Endodermal cell (in vitro differentiated cells): ENCODE results near the gene HK3. TPM values are rescaled to one million over a fixed set of nuclear protein-coding genes. Genes with fewer than 3 reads are reported as not detected.

ENCODE experiments used
- DNase-seq: peaks from one replicate; pipeline ENCODE4 v3.0.0-alpha.2; 2017
- H3K27ac ChIP-seq: 2 replicates; pipeline ENCODE4 v1.5.1; 2013; ENCODE audit warnings: mild to moderate bottlenecking, low read depth, low read length, moderate library complexity
- H3K27me3 ChIP-seq: 2 replicates; pipeline ENCODE4 v1.6.1; 2013; ENCODE audit warnings: mild to moderate bottlenecking, low read length, moderate library complexity; ENCODE audit not compliant: insufficient read depth, control insufficient read depth, poor library complexity, severe bottlenecking
- H3K36me3 ChIP-seq: 2 replicates; pipeline ENCODE4 v1.7.0; 2013; ENCODE audit warnings: mild to moderate bottlenecking, low read length, moderate library complexity; ENCODE audit not compliant: control insufficient read depth, insufficient read depth
- H3K4me1 ChIP-seq: one replicate; pipeline ENCODE4 v1.7.0; 2013; ENCODE audit warnings: low read length; ENCODE audit not compliant: control insufficient read depth, insufficient read depth
- H3K4me3 ChIP-seq: 2 replicates; pipeline ENCODE4 v1.5.1; 2013; ENCODE audit warnings: mild to moderate bottlenecking, low read length, moderate library complexity
- H3K9ac ChIP-seq: 2 replicates; pipeline ENCODE4 v1.6.1; 2013; ENCODE audit warnings: mild to moderate bottlenecking, low read length, moderate library complexity; ENCODE audit not compliant: poor library complexity, severe bottlenecking; ENCODE audit errors: extremely low read depth
- H3K9me3 ChIP-seq: 2 replicates; pipeline ENCODE4 v1.6.1; 2013; ENCODE audit warnings: mild to moderate bottlenecking, low read length, moderate library complexity; ENCODE audit not compliant: control insufficient read depth
- H3K27ac Mint-ChIP-seq: 2 replicates; pipeline ENCODE4 v1.8.0; 2020; ENCODE audit warnings: mixed read lengths
- H3K27me3 Mint-ChIP-seq: 2 replicates; pipeline ENCODE4 v1.8.0; 2021; ENCODE audit warnings: mild to moderate bottlenecking, mixed read lengths; ENCODE audit not compliant: insufficient read depth
- H3K36me3 Mint-ChIP-seq: 2 replicates; pipeline ENCODE4 v1.8.0; 2020; ENCODE audit warnings: low read depth, mixed read lengths
- H3K4me1 Mint-ChIP-seq: 2 replicates; pipeline ENCODE4 v1.8.0; 2020; ENCODE audit warnings: mixed read lengths
- H3K4me3 Mint-ChIP-seq: 2 replicates; pipeline ENCODE4 v1.8.0; 2020; ENCODE audit warnings: mild to moderate bottlenecking, moderate library complexity, mixed read lengths
- H3K9me3 Mint-ChIP-seq: 2 replicates; pipeline ENCODE4 v1.8.0; 2020; ENCODE audit warnings: mild to moderate bottlenecking, mixed read lengths
- CTCF ChIP-seq: fragments of 200-600 bp; sonication (generic); conservative IDR thresholded peaks from 2 replicates; pipeline ENCODE4 v1.5.0; 2021; ENCODE audit warnings: antibody characterized with exemption, mild to moderate bottlenecking
- WGBS, 2 experiments: methylation state at CpG; one replicate each; pipeline versions ENCODE4 v1.1.5 to v1.1.7; 2013; ENCODE audit warnings: missing lambda C conversion rate in 2 of 2, mixed read lengths in 1 of 2; ENCODE audit not compliant: insufficient coverage in 1 of 2, insufficient read length in 1 of 2; 5-methylcytosine and 5-hydroxymethylcytosine counted together
- total RNA-seq, 2 donors: library from RNA; stranded (reverse); fragmentation: NEBNext Ultra II Directional in 1 of 2; extraction: Animal tissue kit (Norgen Biotek cat#: 25700) in 1 of 2; gene quantifications; 2 replicates in 1 of 2; 3 replicates in 1 of 2; pipeline ENCODE4 v1.2.1, GENCODE V29; 2021

Gene HK3
- total RNA-seq, 2 donors from 2014 or later, result 0.55 TPM; not detected in 1

DNA sequence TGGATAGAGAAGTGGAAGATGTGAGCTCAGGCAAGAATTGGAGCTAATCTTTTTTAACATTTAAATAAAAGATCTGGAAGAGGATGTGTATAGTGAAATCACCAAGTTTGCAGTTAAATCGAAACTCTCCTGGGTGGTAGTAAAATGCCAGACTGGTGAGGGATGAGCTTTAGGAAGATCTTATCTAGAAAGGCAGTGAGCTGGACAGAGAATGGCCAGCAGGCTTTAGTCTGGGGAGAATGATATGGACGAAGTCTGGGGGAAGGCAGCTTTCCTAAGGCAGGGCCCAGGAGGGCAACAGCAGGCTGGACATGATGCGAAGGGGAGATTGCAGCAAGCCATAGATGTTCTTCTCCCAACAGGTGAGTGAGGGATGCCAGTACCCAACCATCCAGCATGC is 63.2 kb downstream of the HK3 start:
- no peak overlapping the region for H3K27ac Mint-ChIP-seq
- H3K9me3 Mint-ChIP-seq, result no peaks in the 10 kb centered on the region
- WGBS, 2 experiments, result 76 to 82% methylated on average over 3 of the region's 3 CpGs
- no peaks in the 10 kb centered on the region for H3K9me3 ChIP-seq
- peaks cover 40% of the 10 kb centered on the region for H3K27me3 Mint-ChIP-seq
- H3K4me3 ChIP-seq, result no peak overlapping the region
- H3K36me3 Mint-ChIP-seq, result no peaks in the 10 kb centered on the region
- H3K36me3 ChIP-seq, result no peaks in the 10 kb centered on the region
- no peak for TF ChIP-seq CTCF
- peaks cover 41% of the 10 kb centered on the region for H3K27me3 ChIP-seq
- no peak for DNase-seq
- no peak overlapping the region for H3K9ac ChIP-seq
- no peaks in the 10 kb centered on the region for H3K4me1 ChIP-seq
- peaks cover 5% of the 10 kb centered on the region for H3K4me1 Mint-ChIP-seq
- no peak overlapping the region for H3K4me3 Mint-ChIP-seq
- H3K27ac ChIP-seq, result no peak overlapping the region

DNA sequence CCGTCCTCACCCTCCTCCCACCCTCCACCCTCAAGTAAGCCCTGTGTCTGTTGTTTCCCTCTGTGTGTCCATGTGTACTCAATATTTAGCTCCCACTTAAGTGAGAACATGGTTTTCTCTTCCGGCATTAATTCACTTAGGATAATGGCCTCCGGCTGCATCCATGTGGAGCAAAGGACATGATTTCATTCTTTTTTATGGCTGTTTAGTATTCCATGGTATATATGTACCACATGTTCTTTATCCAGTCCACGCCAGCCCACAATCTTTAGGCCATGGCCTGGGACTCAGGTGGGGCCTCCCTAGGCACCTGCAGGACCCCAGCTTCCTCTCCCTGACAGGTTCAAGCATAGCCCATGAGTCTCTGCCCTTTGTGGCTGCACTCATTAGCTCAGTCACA is 65.9 kb downstream of the HK3 start:
- no peaks in the 10 kb centered on the region for H3K9me3 ChIP-seq
- H3K27me3 ChIP-seq, result peaks cover 30% of the 10 kb centered on the region
- no peak overlapping the region for H3K4me3 ChIP-seq
- Mint-ChIP-seq H3K4me3 (no peak overlapping the region), H3K27me3 (peaks cover 28% of the 10 kb centered on the region), H3K9me3 (no peaks in the 10 kb centered on the region), H3K36me3 (no peaks in the 10 kb centered on the region), H3K4me1 (peaks cover 3% of the 10 kb centered on the region), H3K27ac (no peak overlapping the region)
- no peak overlapping the region for H3K27ac ChIP-seq
- 90 to 93% methylated on average over 3 to 4 of the region's 4 CpGs for WGBS, 2 experiments
- no peak overlapping the region for H3K9ac ChIP-seq
- no peak for DNase-seq
- TF ChIP-seq CTCF, result no peak
- no peaks in the 10 kb centered on the region for H3K4me1 ChIP-seq
- no peaks in the 10 kb centered on the region for H3K36me3 ChIP-seq

- Histone ChIP-seq H3K27me3 (peaks cover 24% of the 10 kb centered on the region), H3K4me1 (no peaks in the 10 kb centered on the region), H3K9ac (no peak overlapping the region), H3K4me3 (no peak overlapping the region), H3K9me3 (no peaks in the 10 kb centered on the region), H3K27ac (no peak overlapping the region), H3K36me3 (no peaks in the 10 kb centered on the region)
- 91 to 93% methylated on average over 3 to 6 of the region's 6 CpGs for WGBS, 2 experiments
- Mint-ChIP-seq H3K4me1 (peaks cover 3% of the 10 kb centered on the region), H3K27me3 (peaks cover 17% of the 10 kb centered on the region), H3K36me3 (no peaks in the 10 kb centered on the region), H3K9me3 (no peaks in the 10 kb centered on the region), H3K27ac (no peak overlapping the region), H3K4me3 (no peak overlapping the region)
- TF ChIP-seq CTCF, result no peak
- no peak for DNase-seq
Observed at GRCh38 chr5:176832162-176832561, 67.0 kb downstream of the HK3 start.
